MM.1S (cell line): ENCODE data around the gene GPATCH4.

Source experiments
- DNase-seq: peaks from one replicate; pipeline ENCODE4 v3.0.0-alpha.2; 2015
- H2AFZ ChIP-seq: fragments of 300-600 bp; sonication (generic); 2 replicates; pipeline ENCODE4 v1.6.0; 2016; ENCODE audit warnings: antibody characterized with exemption, low read length
- H3F3A ChIP-seq: fragments of 300-600 bp; sonication (generic); 2 replicates; pipeline ENCODE4 v1.6.1; 2016; ENCODE audit warnings: mild to moderate bottlenecking, antibody characterized with exemption, low read length, moderate library complexity, mixed read lengths; ENCODE audit not compliant: insufficient read depth
- H3K27ac ChIP-seq: fragments of 300-600 bp; sonication (generic); 2 replicates; pipeline ENCODE4 v1.5.1; 2016; ENCODE audit warnings: mild to moderate bottlenecking, low read length
- H3K27me3 ChIP-seq: fragments of 300-600 bp; sonication (generic); replicated peaks from 2 replicates; pipeline ENCODE4 v1.6.0; 2016; ENCODE audit warnings: low read length; ENCODE audit not compliant: insufficient read depth
- H3K36me3 ChIP-seq: fragments of 300-600 bp; sonication (generic); replicated peaks from 2 replicates; pipeline ENCODE4 v1.6.1; 2016; ENCODE audit warnings: mild to moderate bottlenecking, low read length, mixed read lengths; ENCODE audit not compliant: insufficient read depth
- H3K4me1 ChIP-seq: fragments of 300-600 bp; sonication (generic); 2 replicates; pipeline ENCODE4 v1.6.1; 2016; ENCODE audit warnings: low read length, mixed read lengths
- H3K4me2 ChIP-seq: fragments of 300-600 bp; sonication (generic); 2 replicates; pipeline ENCODE4 v1.6.0; 2016; ENCODE audit warnings: low read depth, low read length
- H3K4me3 ChIP-seq: fragments of 300-600 bp; sonication (generic); 2 replicates; pipeline ENCODE4 v1.5.1; 2016; ENCODE audit warnings: low read length, mixed read lengths
- H3K79me2 ChIP-seq: fragments of 300-600 bp; sonication (generic); 2 replicates; pipeline ENCODE4 v1.6.1; 2016; ENCODE audit warnings: mixed run types, low read length, mixed read lengths
- H3K9ac ChIP-seq: fragments of 300-600 bp; sonication (generic); 2 replicates; pipeline ENCODE4 v1.6.1; 2016; ENCODE audit warnings: low read length, mixed read lengths
- H3K9me2 ChIP-seq: fragments of 300-600 bp; sonication (generic); replicated peaks from 2 replicates; pipeline ENCODE4 v1.6.1; 2016; ENCODE audit warnings: mild to moderate bottlenecking, low read length, mixed read lengths; ENCODE audit not compliant: insufficient read depth
- H3K9me3 ChIP-seq: fragments of 300-600 bp; sonication (generic); replicated peaks from 2 replicates; pipeline ENCODE4 v1.6.1; 2016; ENCODE audit warnings: mild to moderate bottlenecking, low read length, mixed read lengths; ENCODE audit not compliant: insufficient read depth
- H4K20me1 ChIP-seq: fragments of 300-600 bp; sonication (generic); 2 replicates; pipeline ENCODE4 v1.6.1; 2016; ENCODE audit warnings: mild to moderate bottlenecking, low read length, moderate library complexity, mixed read lengths; ENCODE audit not compliant: insufficient read depth
- EZH2 ChIP-seq: fragments of 300-600 bp; sonication (generic); optimal IDR thresholded peaks from 2 replicates; pipeline ENCODE3; 2017; ENCODE audit warnings: low read depth, mild to moderate bottlenecking, antibody characterized with exemption, low read length, mixed read lengths
- EZH2phosphoT487 ChIP-seq: fragments of 300-600 bp; sonication (generic); IDR thresholded peaks from 2 replicates; pipeline ENCODE4 v1.6.1; 2018; ENCODE audit warnings: antibody characterized with exemption, low read length
- TF ChIP-seq, protein P1 (sequence below): fragments of 300-600 bp; sonication (generic); IDR thresholded peaks from 2 replicates; pipeline ENCODE4 v1.5.1; 2016; ENCODE audit warnings: antibody characterized with exemption, low read length, mixed read lengths

GPATCH4 gene

DNA sequence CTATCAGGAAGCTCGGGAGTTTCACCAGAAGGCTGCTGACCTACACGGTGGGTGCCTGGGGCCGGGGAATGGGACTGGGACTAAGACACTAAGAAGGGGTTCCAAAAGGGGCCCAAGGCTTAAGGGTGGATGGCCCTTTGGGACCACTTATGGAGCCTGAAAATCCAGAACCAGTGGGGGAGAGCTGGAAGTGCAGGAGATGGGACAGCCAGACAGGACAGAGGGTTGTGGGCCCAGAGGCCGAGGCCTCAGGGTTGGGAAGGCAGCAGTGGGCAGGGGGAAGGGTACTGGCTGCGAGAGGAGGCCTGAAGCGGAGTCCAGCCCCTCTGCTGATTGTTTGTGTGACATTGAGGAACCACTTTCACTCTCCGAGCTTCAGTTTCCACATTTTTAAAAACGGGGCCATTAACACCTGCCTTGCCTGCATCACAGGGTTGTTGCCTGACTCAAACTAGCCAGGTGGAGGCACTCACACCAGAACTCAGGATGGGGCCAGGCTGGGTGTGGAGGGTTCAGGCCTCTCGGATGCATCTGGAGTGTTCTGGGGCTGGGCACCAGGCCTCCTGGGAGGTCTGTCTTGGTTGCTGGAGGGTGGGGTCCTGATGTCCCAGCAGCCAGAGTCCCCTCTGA is 18.8 kb downstream of the GPATCH4 start:
- no peaks in the 10 kb centered on the region for H3K27me3 ChIP-seq
- no peak overlapping the region for H3K4me2 ChIP-seq
- no peaks in the 10 kb centered on the region for H3K4me1 ChIP-seq
- no peaks in the 10 kb centered on the region for H3K9me2 ChIP-seq
- no peak overlapping the region for H3K9ac ChIP-seq
- no peaks in the 10 kb centered on the region for H3F3A ChIP-seq
- no peak overlapping the region for H3K4me3 ChIP-seq
- no peak overlapping the region for H2AFZ ChIP-seq
- H3K79me2 ChIP-seq: no peaks in the 10 kb centered on the region
- no peak for DNase-seq
- no peaks in the 10 kb centered on the region for H4K20me1 ChIP-seq
- H3K27ac ChIP-seq: no peak overlapping the region
- H3K36me3 ChIP-seq: no peaks in the 10 kb centered on the region
- no peak for TF ChIP-seq EZH2
- no peak for TF ChIP-seq EZH2phosphoT487
- TF ChIP-seq, protein P1, sequence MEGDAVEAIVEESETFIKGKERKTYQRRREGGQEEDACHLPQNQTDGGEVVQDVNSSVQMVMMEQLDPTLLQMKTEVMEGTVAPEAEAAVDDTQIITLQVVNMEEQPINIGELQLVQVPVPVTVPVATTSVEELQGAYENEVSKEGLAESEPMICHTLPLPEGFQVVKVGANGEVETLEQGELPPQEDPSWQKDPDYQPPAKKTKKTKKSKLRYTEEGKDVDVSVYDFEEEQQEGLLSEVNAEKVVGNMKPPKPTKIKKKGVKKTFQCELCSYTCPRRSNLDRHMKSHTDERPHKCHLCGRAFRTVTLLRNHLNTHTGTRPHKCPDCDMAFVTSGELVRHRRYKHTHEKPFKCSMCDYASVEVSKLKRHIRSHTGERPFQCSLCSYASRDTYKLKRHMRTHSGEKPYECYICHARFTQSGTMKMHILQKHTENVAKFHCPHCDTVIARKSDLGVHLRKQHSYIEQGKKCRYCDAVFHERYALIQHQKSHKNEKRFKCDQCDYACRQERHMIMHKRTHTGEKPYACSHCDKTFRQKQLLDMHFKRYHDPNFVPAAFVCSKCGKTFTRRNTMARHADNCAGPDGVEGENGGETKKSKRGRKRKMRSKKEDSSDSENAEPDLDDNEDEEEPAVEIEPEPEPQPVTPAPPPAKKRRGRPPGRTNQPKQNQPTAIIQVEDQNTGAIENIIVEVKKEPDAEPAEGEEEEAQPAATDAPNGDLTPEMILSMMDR: no peak
- no peaks in the 10 kb centered on the region for H3K9me3 ChIP-seq

DNA sequence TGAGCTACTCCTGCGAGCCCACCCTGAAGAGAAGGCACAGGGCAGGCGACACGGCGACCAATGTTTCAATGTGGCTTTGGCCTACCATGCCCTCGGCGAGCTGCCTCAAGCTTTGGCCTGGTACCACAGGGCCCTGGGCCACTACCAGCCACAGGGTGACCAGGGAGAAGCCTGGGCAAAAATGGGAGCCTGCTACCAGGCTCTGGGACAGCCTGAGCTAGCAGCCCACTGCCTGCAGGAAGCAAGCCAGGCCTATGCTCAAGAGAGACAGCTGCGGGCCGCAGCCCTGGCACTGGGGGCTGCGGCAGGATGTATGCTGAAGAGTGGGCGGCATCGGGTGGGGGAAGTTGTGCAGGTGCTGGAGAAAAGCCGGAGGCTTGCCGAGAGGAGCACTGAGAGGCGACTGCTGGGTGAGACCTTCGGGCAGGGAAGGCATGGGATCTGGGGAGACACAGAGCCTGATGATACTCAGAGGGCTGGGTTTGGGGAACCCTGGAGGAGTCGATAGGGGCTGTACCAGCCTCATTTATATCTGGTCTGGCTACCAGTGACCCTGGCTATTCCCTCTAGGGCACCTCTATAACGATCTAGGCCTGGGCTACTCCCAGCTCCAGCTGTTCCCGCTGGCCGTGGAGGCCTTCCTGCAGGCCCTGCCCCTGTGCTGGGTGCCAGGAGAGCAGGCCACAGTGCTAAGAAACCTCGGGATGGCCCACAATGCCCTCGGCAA is 19.5 kb downstream of the GPATCH4 start:
- H3K79me2 ChIP-seq: no peaks in the 10 kb centered on the region
- TF ChIP-seq EZH2 (no peak), EZH2phosphoT487 (no peak)
- TF ChIP-seq, protein P1: no peak
- H3K27me3 ChIP-seq: no peaks in the 10 kb centered on the region
- no peaks in the 10 kb centered on the region for H3K36me3 ChIP-seq
- H3K4me2 ChIP-seq: no peak overlapping the region
- no peaks in the 10 kb centered on the region for H3K9me2 ChIP-seq
- no peak overlapping the region for H3K27ac ChIP-seq
- H3K4me3 ChIP-seq: no peak overlapping the region
- no peaks in the 10 kb centered on the region for H3F3A ChIP-seq
- no peak for DNase-seq
- H4K20me1 ChIP-seq: no peaks in the 10 kb centered on the region
- H3K9ac ChIP-seq: no peak overlapping the region
- no peaks in the 10 kb centered on the region for H3K9me3 ChIP-seq
- no peak overlapping the region for H2AFZ ChIP-seq
- H3K4me1 ChIP-seq: no peaks in the 10 kb centered on the region

DNA sequence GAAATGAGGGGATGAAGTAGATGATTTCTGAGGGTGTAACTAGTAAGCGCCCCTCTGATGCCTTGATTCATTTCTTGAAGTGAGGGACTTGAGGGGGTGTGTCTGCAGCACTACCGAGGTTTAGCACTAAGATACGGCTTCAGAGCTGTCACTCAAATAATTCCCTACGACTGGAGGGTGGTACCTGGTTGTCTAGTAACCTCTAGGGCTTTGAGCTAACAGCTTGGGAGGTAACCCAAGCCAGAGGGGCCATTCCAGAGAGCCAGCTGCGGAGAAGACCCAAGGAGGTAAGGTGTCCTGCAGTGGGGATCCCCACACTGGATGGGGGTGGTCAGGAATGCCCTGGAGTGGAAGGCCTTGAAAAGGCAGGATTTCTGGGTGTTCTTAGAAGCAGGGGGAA is 21.8 kb downstream of the GPATCH4 start, which contains the start of gene TTC24:
TSS of gene TTC24 (plus strand) at position 252 of the 400 bp plus-strand sequence. CDS start 1,642 bp downstream, outside the sequence.
- Histone ChIP-seq H3K4me2 (no peak within 1 kb of the TSS), H2AFZ (no peak within 1 kb of the TSS), H3K9me2 (no peaks in the 10 kb centered on the region), H3K27ac (no peak within 1 kb of the TSS), H3K36me3 (no peaks in the 10 kb centered on the region), H4K20me1 (no peaks in the 10 kb centered on the region), H3K27me3 (no peaks in the 10 kb centered on the region), H3K79me2 (no peaks in the 10 kb centered on the region), H3K4me1 (no peaks in the 10 kb centered on the region), H3K9ac (no peak within 1 kb of the TSS), H3K4me3 (no peak within 1 kb of the TSS), H3K9me3 (no peaks in the 10 kb centered on the region), H3F3A (no peaks in the 10 kb centered on the region)
- TF ChIP-seq EZH2 (no peak), EZH2phosphoT487 (no peak)
- TF ChIP-seq, protein P1: no peak
- no peak for DNase-seq
